ENCODE results near the gene ZC2HC1B. TPM values are rescaled to one million over a fixed set of nuclear protein-coding genes. Genes with fewer than 3 reads are reported as not detected.
A peak's percentile ranks its signal among the peaks of the same experiment; 100 is the strongest.

The ZC2HC1B gene
- total and polyA plus RNA-seq, 10 of the 15 experiments (the other 5 are each of a cell fraction or from before 2014, with no cell fraction given), result 0.09 to 0.36 (median 0.31) TPM; not detected in 5

GRCh38 chr6:143842902-143843676 lies 21.2 kb upstream of the ZC2HC1B start, which contains the start of gene LTV1:
LTV1 (plus strand) TSS chr6:143843338; CDS start chr6:143843478, 140 bp downstream.
- Histone ChIP-seq H3K4me2 (ENCODE audit: control insufficient read depth, insufficient read depth) (peak within 1 kb of the TSS; percentile 75), H3K27ac (ENCODE audit: control insufficient read depth, insufficient read depth) (peak within 1 kb of the TSS; percentile 78), H3K9ac (ENCODE audit: control insufficient read depth, insufficient read depth, low read length) (peak within 1 kb of the TSS; percentile 93), H3K27me3 (replicated peaks in 1 of 2; ENCODE audit: control insufficient read depth in 2 of 2, insufficient read depth in 2 of 2, low read length in 1 of 2) (no peaks in the 10 kb centered on the region), H4K20me1 (ENCODE audit: control insufficient read depth, insufficient read depth) (no peaks in the 10 kb centered on the region), H3K79me2 (ENCODE audit: control insufficient read depth, insufficient read depth, low read length) (peaks cover 23% of the 10 kb centered on the region), H3K36me3 (ENCODE audit: control insufficient read depth in 2 of 2, insufficient read depth in 2 of 2, low read length in 1 of 2) (peaks cover 2 to 13% of the 10 kb centered on the region in 2 experiments), H3K9me3 (replicated peaks; ENCODE audit: control insufficient read depth, insufficient read depth, low read length) (no peaks in the 10 kb centered on the region; the same call in 2 of the 3 replicates), H2AFZ (ENCODE audit: control insufficient read depth, low read depth, low read length) (peak within 1 kb of the TSS; percentile 91), H3K4me3 (peak within 1 kb of the TSS; percentile 88), H3K4me1 (ENCODE audit: control insufficient read depth, insufficient read depth, low read length) (no peaks in the 10 kb centered on the region)
- under 1% methylated on average over 63 of the region's 64 CpGs for WGBS (ENCODE audit: insufficient coverage, insufficient replicate concordance, low lambda C conversion rate, missing lambda C conversion rate)
- intact Hi-C loops (cut with micrococcal nuclease; ENCODE audit: unreplicated experiment), result loop anchor here (5.0 kb wide), 3 partner anchors 266 to 391 kb away; partner anchors contain the start of genes ADAT2, FUCA2 and PEX3
- FAIRE-seq (peak; percentile 93), ATAC-seq (peak; percentile 99), DNase-seq (ENCODE audit: low read depth, low spot score) (peak; percentile 81)
- SMC1A ChIA-PET (ENCODE audit: uncharacterized antibody, unreplicated experiment), result interaction anchor here (0.7 to 3.0 kb wide), 11 partner anchors 11 to 336 kb away, joined by 3 to 7 read pairs (median 4); no protein-coding TSS in a partner anchor
- RAD21 ChIA-PET (ENCODE audit: unreplicated experiment), result interaction anchor here (0.6 to 1.5 kb wide), 9 partner anchors 20 to 1426 kb away, joined by 3 to 4 read pairs (median 3); no protein-coding TSS in a partner anchor
- POLR2A ChIA-PET, result interaction anchor here (0.6 to 1.8 kb wide), 4 partner anchors 10 to 958 kb away, joined by 3 to 4 read pairs (median 4); no protein-coding TSS in a partner anchor
- CTCF ChIA-PET, result interaction anchor here (0.6 to 3.7 kb wide), 10 partner anchors 8 to 396 kb away, joined by 3 to 11 read pairs (median 3); no protein-coding TSS in a partner anchor
- no TSS peak for BruUV-seq (replicated peaks)
- in situ Hi-C loops (cut with MboI), result no loop called here
- TF ChIP-seq PML (IDR thresholded peaks at IDR 0.05; ENCODE audit: low read length), result peak; percentile 94
- TF ChIP-seq MYB (IDR thresholded peaks at IDR 0.05; ENCODE audit: borderline replicate concordance, low read depth, low read length), result no peak
- peak; percentile 99 for TF ChIP-seq NKRF (conservative IDR thresholded peaks at IDR 0.05)
- peak; percentile 80; the same call in 1 of the 2 replicates for TF ChIP-seq GATAD2B (conservative IDR thresholded peaks at IDR 0.05; ENCODE audit: low read depth)
- TF ChIP-seq ZNF217 (IDR thresholded peaks at IDR 0.05), result no peak
- TF ChIP-seq USF2 (IDR thresholded peaks at IDR 0.05; ENCODE audit: borderline replicate concordance, low read depth, low read length), result no peak
- peak; percentile 98 for TF ChIP-seq MXI1 (IDR thresholded peaks at IDR 0.05; ENCODE audit: low read depth, low read length)
- TF ChIP-seq RELA (IDR thresholded peaks at IDR 0.05; ENCODE audit: borderline replicate concordance, partially characterized antibody), result peak; percentile 60
- TF ChIP-seq ELK1 (IDR thresholded peaks at IDR 0.05; ENCODE audit: low read depth, low read length), result peak; percentile 80
- no peak for TF ChIP-seq ZNF274 (IDR thresholded peaks at IDR 0.05; ENCODE audit: insufficient read depth, insufficient read length)
- no peak for TF ChIP-seq ZNF622 (IDR thresholded peaks at IDR 0.05)
- peak; percentile 78 for TF ChIP-seq IRF5 (IDR thresholded peaks at IDR 0.05; ENCODE audit: borderline replicate concordance)
- peak; percentile 83 for TF ChIP-seq GABPA (IDR thresholded peaks at IDR 0.05; ENCODE audit: low read depth)
- TF ChIP-seq SREBF1 (IDR thresholded peaks at IDR 0.05; ENCODE audit: low read length), result no peak
- TF ChIP-seq ZZZ3 (IDR thresholded peaks at IDR 0.05; ENCODE audit: control insufficient read depth, insufficient read length, low read depth), result no peak
- no peak for TF ChIP-seq EZH2 (IDR thresholded peaks at IDR 0.05; ENCODE audit: borderline replicate concordance, control insufficient read depth, low read depth, low read length)
- TF ChIP-seq BRCA1 (IDR thresholded peaks at IDR 0.05; ENCODE audit: low read depth, low read length), result peak; percentile 92
- TF ChIP-seq TCF3 (IDR thresholded peaks at IDR 0.05; ENCODE audit: borderline replicate concordance, insufficient read depth, low read depth, low read length), result no peak
